Natural killer cell (primary cell): ENCODE results near the gene CCN5. TPM values are rescaled to one million over a fixed set of nuclear protein-coding genes. Genes with fewer than 3 reads are reported as not detected.

ENCODE experiments used
- ATAC-seq, 3 donors: fragments of 150-1000 bp in 2 of 3; fragments of 200-7000 bp in 1 of 3; cut with Tn5 transposase; 1 replicate in 1 of 3; 2 replicates in 2 of 3; pipeline ENCODE4 v1.10.0; 2021; ENCODE audit warnings: mild to moderate bottlenecking in 2 of 3, moderate library complexity in 2 of 3
- DNase-seq, 2 donors: peaks; one replicate each; pipeline versions ENCODE4 v3.0.0 to v3.0.0-alpha.2; 2013 to 2021; ENCODE audit warnings: mixed read lengths in 1 of 2
- H3K27ac ChIP-seq: one replicate; pipeline ENCODE4 v1.5.1; 2013; ENCODE audit warnings: mild to moderate bottlenecking, low read length
- H3K27me3 ChIP-seq: one replicate; pipeline ENCODE4 v1.6.1; 2013; ENCODE audit warnings: low read length; ENCODE audit not compliant: control insufficient read depth, insufficient read depth
- H3K36me3 ChIP-seq: one replicate; pipeline ENCODE4 v1.6.1; 2013; ENCODE audit warnings: low read length; ENCODE audit not compliant: control insufficient read depth, insufficient read depth
- H3K4me1 ChIP-seq: one replicate; pipeline ENCODE4 v1.6.1; 2013; ENCODE audit warnings: low read length; ENCODE audit not compliant: control insufficient read depth, insufficient read depth
- H3K4me3 ChIP-seq: one replicate; pipeline ENCODE4 v1.5.1; 2013; ENCODE audit warnings: low read length
- H3K9me3 ChIP-seq: one replicate; pipeline ENCODE4 v1.6.1; 2013; ENCODE audit warnings: low read length; ENCODE audit not compliant: control insufficient read depth, insufficient read depth
- H3K27ac Mint-ChIP-seq, 2 donors: one replicate each; pipeline ENCODE4 v1.8.0; 2022; ENCODE audit warnings: mild to moderate bottlenecking in 2 of 2, mixed read lengths in 2 of 2, moderate library complexity in 1 of 2
- H3K27me3 Mint-ChIP-seq, 2 donors: one replicate each; pipeline ENCODE4 v1.8.0; 2022; ENCODE audit warnings: low read depth in 2 of 2, mixed read lengths in 2 of 2
- H3K36me3 Mint-ChIP-seq: one replicate; pipeline ENCODE4 v1.8.0; 2022; ENCODE audit warnings: mixed read lengths
- H3K4me1 Mint-ChIP-seq, 2 donors: one replicate each; pipeline ENCODE4 v1.8.0; 2022; ENCODE audit warnings: mixed read lengths in 2 of 2
- H3K4me3 Mint-ChIP-seq: one replicate; pipeline ENCODE4 v1.8.0; 2022; ENCODE audit warnings: mild to moderate bottlenecking, moderate library complexity, mixed read lengths
- H3K9me3 Mint-ChIP-seq, 2 donors: one replicate each; pipeline ENCODE4 v1.8.0; 2022; ENCODE audit warnings: mixed read lengths in 2 of 2
- CTCF ChIP-seq: fragments of 200-600 bp; IDR thresholded peaks from one replicate; pipeline ENCODE4 v1.8.0; 2022; ENCODE audit warnings: antibody characterized with exemption
- WGBS: methylation state at CpG from one replicate; pipeline ENCODE4 v1.1.7; 2013; ENCODE audit warnings: missing lambda C conversion rate; ENCODE audit not compliant: insufficient coverage; 5-methylcytosine and 5-hydroxymethylcytosine counted together
- intact Hi-C: fragments of 100-400 bp; cut with micrococcal nuclease; formaldehyde crosslinking; loops from one replicate; pipeline ENCODE4 v1.14.2; 2022
- total RNA-seq, 4 donors: library from RNA; stranded (reverse); fragments of 120-200 nt in 1 of 4; gene quantifications; one replicate each; pipeline versions ENCODE4 v1.2.3 to v1.2.4, GENCODE V29; 2013 to 2022

CCN5 gene
- total RNA-seq, 3 donors from 2014 or later (not counting 1 experiment from before 2014, with no cell fraction given): not detected

GRCh38 chr20:44688053-44688625 is 27.0 kb upstream of the CCN5 start:
- peaks cover 6 to 10% of the 10 kb centered on the region in 2 donors for H3K4me1 Mint-ChIP-seq
- H3K4me3 Mint-ChIP-seq: no peak overlapping the region
- Histone ChIP-seq H3K9me3 (no peaks in the 10 kb centered on the region), H3K4me3 (no peak overlapping the region), H3K27me3 (no peaks in the 10 kb centered on the region), H3K4me1 (peaks cover 6% of the 10 kb centered on the region), H3K36me3 (no peaks in the 10 kb centered on the region), H3K27ac (no peak overlapping the region)
- intact Hi-C loops: loop anchor here (10.0 kb wide), 1 partner anchor 607 kb away; no protein-coding TSS in a partner anchor
- WGBS: 91% methylated on average over 5 of the region's 7 CpGs
- ATAC-seq (no peak), DNase-seq (no peak)
- no peaks in the 10 kb centered on the region for H3K36me3 Mint-ChIP-seq
- TF ChIP-seq CTCF: no peak
- no peaks in the 10 kb centered on the region for H3K9me3 Mint-ChIP-seq
- H3K27me3 Mint-ChIP-seq: peaks cover 6 to 25% of the 10 kb centered on the region in 2 donors
- H3K27ac Mint-ChIP-seq: no peak overlapping the region

- H3K4me1 ChIP-seq: peaks cover 3% of the 10 kb centered on the region
- intact Hi-C loops: loop anchor here (10.0 kb wide), 1 partner anchor 605 kb away; no protein-coding TSS in a partner anchor
- H3K4me3 ChIP-seq: no peak overlapping the region
- no peak for TF ChIP-seq CTCF
- peaks cover 6% of the 10 kb centered on the region in 2 donors for H3K4me1 Mint-ChIP-seq
- H3K9me3 ChIP-seq: no peaks in the 10 kb centered on the region
- no peak overlapping the region for H3K4me3 Mint-ChIP-seq
- H3K27me3 ChIP-seq: no peaks in the 10 kb centered on the region
- no peaks in the 10 kb centered on the region for H3K36me3 ChIP-seq
- no peak for ATAC-seq
- peaks cover 6 to 25% of the 10 kb centered on the region in 2 donors for H3K27me3 Mint-ChIP-seq
- H3K27ac Mint-ChIP-seq: no peak overlapping the region
- WGBS: 84% methylated on average over 2 of the region's 3 CpGs
- H3K36me3 Mint-ChIP-seq: no peaks in the 10 kb centered on the region
- H3K27ac ChIP-seq: no peak overlapping the region
- no peaks in the 10 kb centered on the region for H3K9me3 Mint-ChIP-seq
- DNase-seq: no peak
Observed at GRCh38 chr20:44689809-44690208, 25.4 kb upstream of the CCN5 start.

- no peak overlapping the region for H3K4me3 ChIP-seq
- Mint-ChIP-seq H3K27ac (no peak overlapping the region), H3K4me3 (no peak overlapping the region), H3K4me1 (no peaks in the 10 kb centered on the region), H3K9me3 (no peaks in the 10 kb centered on the region), H3K27me3 (peaks cover 4 to 25% of the 10 kb centered on the region in 2 donors), H3K36me3 (no peaks in the 10 kb centered on the region)
- H3K27me3 ChIP-seq: no peaks in the 10 kb centered on the region
- ATAC-seq (no peak), DNase-seq (no peak)
- TF ChIP-seq CTCF: no peak
- no peaks in the 10 kb centered on the region for H3K36me3 ChIP-seq
- 96% methylated on average over 9 of the region's 9 CpGs for WGBS
- intact Hi-C loops: no loop called here
- H3K27ac ChIP-seq: no peak overlapping the region
- H3K9me3 ChIP-seq: no peaks in the 10 kb centered on the region
- no peaks in the 10 kb centered on the region for H3K4me1 ChIP-seq
Observed at GRCh38 chr20:44690781-44691423, 24.3 kb upstream of the CCN5 start.
